Stimulated activated CD8-positive, alpha-beta memory T cell treated with anti-CD3 and anti-CD28 coated beads, Interleukin-7, amount 100 ng/mL, for 48 hours (primary cell): ENCODE data around the gene EFCAB10.
"Not testable (repeated sequence)": the region's sequence is repeated elsewhere in the genome, so short reads cannot be mapped to it uniquely, and the experiment has no call there.

Experiments
- DNase-seq, 2 donors: peaks; one replicate each; pipeline ENCODE4 v3.0.0-alpha.2; 2020; ENCODE audit warnings: low read depth in 1 of 2; ENCODE audit errors: extremely low read depth in 1 of 2

Gene EFCAB10

GRCh38 chr7:105599551-105599950 is 18.3 kb upstream of the EFCAB10 start:
- no peak for DNase-seq

- not testable (repeated sequence) for DNase-seq
These were observed 17.8 kb upstream of the EFCAB10 start for GRCh38 chr7:105599080-105599479.

- DNase-seq: no peak
These were observed 15.6 kb upstream of the EFCAB10 start for GRCh38 chr7:105596866-105597265.

GRCh38 chr7:105594034-105594433 is 12.7 kb upstream of the EFCAB10 start:
- DNase-seq: no peak

DNA sequence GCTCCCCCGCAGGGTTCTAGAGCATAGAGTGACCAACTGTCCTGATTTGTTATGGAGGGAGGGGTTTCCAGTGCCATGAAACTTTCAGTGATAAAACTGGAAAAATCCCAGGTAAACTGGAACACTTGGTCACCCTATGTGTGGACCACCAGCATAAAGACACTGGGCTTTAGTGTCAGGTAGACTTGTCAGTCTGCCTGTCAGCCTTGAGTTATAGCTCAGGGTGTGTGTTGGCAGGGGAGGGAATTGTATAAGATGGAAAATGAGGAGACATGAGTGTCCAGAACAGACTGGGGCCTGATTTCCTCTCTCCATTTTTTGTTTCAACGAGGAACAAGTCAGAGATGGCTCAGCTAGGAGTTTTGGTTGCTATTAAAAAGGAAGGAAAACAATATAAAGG is 10.2 kb upstream of the EFCAB10 start:
- no peak for DNase-seq

GRCh38 chr7:105590793-105591192 is 9.5 kb upstream of the EFCAB10 start:
- DNase-seq: no peak

- DNase-seq: peak in 1 of 2 donors; percentile 37
These were observed 8.2 kb upstream of the EFCAB10 start for GRCh38 chr7:105589356-105590077.

DNA sequence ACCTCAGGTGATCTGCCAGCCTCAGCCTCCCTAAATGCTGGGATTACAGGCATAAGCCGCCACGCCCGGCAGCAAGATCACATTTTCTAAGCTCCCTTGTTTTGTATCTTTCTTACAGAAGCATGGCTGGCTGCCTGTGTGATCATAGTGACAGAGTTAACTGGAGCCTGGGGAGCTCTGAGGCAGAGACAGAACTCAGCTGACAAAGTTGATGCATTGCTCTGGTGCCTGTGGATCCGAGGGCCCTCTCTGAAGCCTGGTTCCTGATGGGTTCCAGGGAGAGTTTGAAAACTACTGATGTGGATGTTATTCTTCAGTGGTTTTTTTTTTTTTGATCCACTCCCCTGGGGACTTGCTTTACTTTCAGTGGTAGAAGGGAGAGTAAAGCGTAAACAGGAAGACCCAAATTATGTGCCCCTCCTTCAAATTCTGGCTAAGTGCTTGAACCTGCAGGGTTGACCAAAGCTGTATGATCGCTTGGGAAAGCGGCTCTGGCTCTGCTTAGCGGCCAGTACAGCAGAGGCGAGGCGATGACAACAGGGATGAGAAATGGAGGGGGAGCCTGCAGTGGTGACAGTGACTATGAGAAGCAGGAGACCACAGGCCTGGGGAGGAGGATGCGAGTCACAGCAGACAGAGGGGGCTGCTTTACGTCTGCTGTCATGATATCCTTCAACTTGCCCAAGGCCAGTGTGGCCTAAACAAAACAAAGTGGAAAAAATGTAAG is 6.8 kb upstream of the EFCAB10 start:
- DNase-seq: peak in 1 of 2 donors; percentile 13

DNA sequence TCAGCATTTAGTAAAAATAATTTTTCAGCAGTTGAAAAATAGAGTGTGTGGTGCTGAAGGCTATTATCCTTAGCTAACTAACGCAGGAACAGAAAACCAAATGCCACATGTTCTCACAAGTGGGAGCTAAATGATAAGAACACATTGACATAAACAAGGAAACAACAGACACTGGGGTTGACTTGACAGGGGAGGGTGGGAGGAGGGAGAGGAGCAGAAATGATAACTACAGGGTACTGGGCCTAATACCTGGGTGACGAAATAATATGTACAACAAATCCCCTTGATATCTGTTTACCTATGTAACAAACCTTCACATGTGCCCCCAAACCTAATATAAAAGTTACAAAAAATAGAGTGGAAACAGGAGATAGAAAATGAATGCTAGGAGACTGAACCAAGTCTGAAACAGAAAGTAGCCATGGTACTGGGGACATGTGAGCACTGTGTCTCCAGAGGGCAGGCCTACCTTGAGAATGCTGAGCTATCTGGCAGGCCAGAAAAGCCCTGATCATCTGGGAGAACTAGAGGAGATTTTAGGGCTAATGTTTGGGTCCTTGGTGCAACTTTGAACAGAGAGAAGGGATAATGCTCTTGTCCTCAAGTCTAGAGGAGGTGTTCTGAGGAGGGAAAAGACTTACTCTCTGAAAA is 4.7 kb upstream of the EFCAB10 start:
- no peak for DNase-seq

- DNase-seq: no peak
These were observed 2.9 kb upstream of the EFCAB10 start for GRCh38 chr7:105584165-105584564.

- DNase-seq: no peak
These were observed 1.8 kb upstream of the EFCAB10 start for GRCh38 chr7:105583061-105583460.

GRCh38 chr7:105580022-105580740 is 1.1 kb downstream of the EFCAB10 start:
- no peak for DNase-seq

DNA sequence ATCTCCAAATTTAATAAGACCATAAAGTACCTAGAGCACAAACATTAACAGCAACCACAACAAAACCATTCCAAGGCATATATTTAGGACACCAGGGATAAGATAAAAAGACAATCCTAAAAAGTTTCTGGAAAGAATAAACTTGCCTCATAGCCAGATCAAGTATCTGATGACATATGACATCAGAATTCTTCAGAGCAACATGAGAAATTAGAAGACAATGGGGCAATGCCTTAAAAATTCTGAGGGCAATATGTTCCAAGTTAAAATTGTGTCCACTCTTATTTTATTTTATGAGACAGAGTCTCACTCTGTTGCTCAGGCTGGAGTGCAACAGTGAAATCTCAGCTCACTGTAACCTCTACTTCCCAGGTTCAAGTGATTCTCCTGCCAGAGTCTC is 2.8 kb downstream of the EFCAB10 start:
- no peak for DNase-seq

GRCh38 chr7:105577251-105577650 is 4.0 kb downstream of the EFCAB10 start:
- no peak for DNase-seq

GRCh38 chr7:105571891-105572290 is 9.4 kb downstream of the EFCAB10 start:
- DNase-seq: no peak

GRCh38 chr7:105567821-105568220 is 13.5 kb downstream of the EFCAB10 start:
- DNase-seq: no peak

- DNase-seq: no peak
These were observed 14.3 kb downstream of the EFCAB10 start for GRCh38 chr7:105567024-105567423.

DNA sequence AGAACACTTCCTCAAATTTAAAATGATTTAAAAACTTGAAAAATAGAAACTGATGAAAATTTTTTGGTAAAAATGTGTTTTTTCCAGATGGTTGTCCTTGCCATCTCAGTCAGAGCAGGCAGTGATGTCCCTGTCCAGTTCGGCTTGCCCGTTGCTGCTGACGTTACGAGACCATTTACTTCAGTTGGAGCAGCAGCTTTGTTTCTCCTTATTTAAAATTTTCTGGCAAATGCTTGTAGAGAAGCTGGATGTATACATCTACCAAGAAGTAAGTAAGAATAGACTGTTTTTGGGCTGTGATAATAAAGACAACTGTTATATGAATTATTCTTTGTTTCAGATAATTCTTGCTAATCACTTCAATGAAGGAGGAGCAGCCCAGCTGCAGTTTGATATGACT is 16.1 kb downstream of the EFCAB10 start:
- no peak for DNase-seq

GRCh38 chr7:105559926-105560325 is 21.4 kb downstream of the EFCAB10 start:
- DNase-seq: no peak

GRCh38 chr7:105538339-105538738 is 43.0 kb downstream of the EFCAB10 start:
- DNase-seq: no peak
